Stimulated activated CD8-positive, alpha-beta memory T cell treated with anti-CD3 and anti-CD28 coated beads, Interleukin-2, amount 100 ng/mL, for 48 hours (primary cell): ENCODE data around the gene PEMT.

Experiments used
- DNase-seq, 2 donors: peaks; one replicate each; pipeline ENCODE4 v3.0.0-alpha.2; 2020; ENCODE audit warnings: low read depth in 2 of 2

The PEMT gene

DNA sequence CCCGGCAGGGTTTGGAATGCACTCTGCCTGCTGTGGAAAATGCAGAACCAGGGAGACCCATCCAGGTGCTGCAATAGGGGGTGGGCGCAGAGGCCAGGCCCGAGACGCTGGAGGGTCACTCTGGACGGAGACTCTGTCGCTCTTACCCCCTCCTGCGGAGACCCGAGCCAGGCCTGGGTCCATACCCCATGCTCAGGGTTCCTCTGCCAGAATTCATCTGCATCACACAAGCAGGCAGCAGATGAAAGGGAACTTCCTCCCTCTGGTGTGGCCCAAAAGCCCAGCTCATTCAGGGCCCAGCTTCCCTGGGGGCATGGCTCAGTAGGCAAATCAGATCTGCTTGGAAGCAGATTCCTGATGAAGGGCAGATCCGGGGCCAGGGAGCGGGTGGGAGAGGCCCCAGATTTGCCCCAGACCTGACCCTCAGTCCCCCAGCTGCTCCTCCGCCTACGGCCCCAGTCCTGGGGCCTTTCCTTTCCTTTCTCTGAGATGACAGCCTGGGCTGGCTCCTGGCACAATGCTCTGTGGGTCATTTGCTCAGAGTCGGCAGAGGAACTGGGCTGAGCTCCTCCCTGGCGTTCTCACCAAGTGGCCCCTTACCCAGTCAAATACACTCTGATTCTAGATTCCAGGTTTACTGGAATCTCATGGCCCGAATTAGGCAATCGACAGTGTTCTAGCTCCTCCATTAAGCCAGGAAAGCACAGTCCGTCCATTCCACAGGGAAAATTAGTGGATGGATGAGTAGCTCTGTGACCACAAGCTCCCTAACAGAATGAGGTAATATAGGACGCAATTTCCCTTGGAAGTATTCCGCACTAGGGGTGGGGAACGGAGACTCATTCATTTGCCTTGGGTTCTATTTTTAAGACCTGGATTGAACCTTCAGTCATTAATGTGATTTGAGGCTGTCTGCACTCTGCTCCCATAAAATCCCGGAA, 76.2 kb downstream of the PEMT start:
- no peak for DNase-seq

DNA sequence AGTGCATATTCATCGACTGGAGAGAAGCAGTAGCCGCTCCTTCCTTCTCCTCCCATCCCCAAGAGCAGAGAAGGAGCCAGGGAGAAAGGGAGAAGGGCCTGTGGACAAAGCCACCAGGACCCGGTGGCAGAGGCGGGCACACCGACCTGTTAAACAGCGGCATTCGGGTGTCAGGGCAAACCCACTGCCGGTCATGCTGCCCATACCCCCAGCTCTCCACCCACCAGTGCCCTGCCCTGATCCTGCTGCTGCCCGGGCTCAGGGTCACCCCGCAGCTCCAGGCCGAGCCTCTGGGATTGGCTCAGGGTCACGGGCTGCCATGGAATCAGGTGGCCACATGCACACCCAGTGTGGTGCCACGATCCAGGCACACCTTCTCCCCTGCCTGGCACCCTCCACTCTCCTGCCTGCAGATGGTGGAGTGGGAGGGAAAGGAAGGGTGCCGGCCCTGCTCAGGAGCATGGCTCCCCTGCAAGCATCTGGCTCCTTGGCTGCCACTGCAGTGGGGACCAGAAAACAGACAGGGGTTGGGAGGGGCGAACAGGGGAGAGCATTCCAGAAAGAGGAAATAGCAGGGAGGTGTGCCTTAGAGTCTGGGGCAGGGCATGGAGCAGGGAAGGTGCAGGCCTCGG, 77.0 kb downstream of the PEMT start:
- DNase-seq, result no peak

DNA sequence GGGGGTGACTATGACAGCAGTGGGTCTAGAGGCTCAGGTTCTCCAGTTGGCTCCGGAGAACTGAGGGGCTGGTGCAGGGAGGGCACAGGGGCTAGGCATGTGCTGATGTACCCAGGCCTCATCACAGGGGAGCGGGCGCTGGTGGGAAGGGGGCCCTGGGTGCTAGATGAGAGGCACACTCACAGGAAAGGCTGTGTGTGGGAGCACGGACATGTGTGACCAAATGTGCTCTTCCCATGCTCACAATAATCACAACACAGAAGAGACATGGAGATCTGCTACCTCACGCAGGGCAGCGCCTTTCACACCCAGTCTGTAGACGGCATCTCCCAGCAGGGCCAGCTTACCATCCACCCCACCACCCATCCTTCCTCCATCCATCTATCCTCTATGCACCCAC, 77.9 kb downstream of the PEMT start:
- no peak for DNase-seq

DNA sequence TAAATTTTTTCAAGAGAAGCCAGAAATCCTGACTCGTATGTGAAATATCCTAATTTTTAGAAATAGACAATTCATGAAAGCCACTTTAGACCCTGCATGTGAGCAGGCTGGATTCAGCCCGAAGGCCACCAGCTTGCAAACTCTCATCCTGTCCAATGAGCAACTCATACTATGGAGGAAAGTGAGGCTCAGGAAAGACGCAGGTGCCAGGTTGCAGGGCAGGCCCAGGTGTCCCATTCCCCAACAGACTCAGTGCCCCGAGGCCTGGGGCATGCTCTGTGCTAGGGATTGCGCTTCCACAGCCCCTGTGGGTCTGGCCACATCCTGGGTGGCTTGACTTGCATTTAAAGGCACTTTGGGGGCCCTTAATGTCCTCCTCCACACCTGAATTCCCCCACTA, 78.6 kb downstream of the PEMT start:
- DNase-seq, result no peak

DNA sequence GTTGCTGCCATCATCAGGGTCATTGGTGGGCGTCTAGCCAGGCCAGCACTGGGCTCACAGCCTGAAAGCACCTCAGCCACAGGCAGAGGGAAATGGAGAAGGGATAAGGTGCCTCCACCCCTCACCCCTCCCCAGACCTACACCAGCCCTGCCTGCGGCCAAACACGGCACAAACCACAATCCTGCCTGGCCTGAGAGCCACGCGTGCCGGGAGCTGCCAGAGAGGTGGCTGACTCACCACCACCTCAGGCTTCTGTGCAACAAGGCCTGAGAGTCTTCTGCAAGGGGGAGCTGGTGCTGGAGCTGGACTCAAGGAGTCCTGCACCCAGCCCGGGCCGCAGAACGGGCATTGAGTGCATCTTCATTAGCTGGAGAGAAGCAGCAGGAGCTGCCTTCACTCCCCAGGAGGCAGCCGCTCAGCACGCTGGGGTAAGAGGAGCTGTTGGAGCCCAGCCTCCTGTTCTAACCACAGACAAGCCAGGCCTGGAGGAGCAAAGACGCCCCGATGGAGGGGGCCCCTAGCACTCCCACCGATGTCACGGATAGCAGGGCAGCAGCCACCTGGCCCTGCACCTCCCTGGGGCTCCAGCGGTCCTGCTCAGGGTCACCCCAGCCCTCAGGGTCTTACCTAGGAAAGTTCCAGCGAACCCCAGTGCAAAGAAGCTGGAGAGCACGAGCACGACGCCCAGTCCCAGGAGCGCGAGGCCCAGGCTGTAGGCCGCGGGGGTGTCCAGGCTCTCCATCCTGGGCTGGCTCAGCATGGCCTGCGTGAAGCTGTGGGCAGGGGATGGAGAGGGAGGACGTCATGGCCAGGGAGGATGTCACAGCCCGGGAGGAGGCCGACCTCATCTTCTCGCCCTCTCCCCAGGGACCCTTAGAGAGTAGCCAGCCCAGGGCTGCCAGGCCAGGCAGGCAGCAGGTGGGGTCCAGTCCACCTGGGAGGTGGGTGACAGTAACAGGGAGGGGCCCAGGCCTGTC, 79.3 kb downstream of the PEMT start:
- DNase-seq, result no peak

DNA sequence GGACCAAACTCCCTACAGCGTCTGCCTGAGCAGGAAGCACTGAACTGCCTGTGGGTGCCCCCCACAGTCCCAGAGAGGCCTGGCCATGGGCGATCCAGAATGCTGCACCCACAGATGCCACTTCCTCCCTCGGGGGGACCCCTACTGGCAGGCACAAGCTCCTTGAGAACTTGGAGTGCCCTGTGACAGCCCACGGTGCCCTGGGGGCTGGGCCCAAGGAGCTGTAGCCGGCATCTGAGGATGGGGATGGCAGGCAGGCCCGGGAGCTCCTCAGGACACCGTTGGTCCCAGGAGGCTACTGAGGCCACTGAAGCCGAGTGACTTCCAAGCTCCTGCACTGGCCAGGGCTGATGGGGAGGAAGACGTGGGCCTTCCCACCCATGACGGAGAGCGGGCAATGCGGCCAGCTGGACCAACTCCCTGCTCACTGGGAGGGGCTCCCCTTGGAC, 80.2 kb downstream of the PEMT start:
- no peak for DNase-seq

DNA sequence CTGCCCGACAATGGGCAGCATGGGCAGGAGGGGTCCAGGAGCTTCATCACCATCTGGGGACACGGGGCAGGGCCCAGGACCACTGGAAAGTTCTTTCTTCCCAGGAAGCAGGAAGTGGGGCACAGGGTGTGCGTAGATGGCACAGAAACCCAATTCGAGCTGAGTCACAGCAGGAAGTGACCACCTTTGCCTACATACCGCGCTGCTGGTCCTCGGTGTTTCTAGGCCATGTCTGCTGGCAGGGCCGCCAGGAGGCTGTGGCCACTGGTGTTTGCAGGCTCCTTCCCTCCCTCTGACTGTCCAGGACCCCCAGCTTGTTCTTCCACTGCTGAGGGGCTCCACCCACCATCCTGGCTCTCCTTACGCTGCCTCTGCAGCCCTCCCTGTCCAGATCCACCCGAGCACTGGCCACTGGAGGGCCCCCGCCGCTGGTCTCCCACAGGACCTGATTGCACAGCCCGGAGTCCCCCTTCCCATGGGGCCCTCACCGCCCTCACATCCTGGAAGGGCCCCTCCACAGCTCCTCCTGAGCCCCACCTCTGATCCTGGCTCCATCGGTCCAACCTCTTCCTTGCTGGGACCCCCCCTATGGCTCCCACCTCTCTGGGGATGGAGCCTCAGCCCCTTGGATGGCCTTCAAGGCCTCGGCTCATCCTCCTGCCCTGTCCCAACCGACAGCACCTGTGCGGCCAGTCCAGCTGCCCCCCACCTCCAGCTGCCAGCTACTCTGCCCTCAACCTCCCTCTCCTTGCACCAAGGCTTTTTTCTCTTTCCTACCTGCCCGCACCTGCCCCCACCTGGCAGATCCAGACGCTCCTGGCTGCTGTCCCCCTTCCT, 80.8 kb downstream of the PEMT start:
- no peak for DNase-seq

DNA sequence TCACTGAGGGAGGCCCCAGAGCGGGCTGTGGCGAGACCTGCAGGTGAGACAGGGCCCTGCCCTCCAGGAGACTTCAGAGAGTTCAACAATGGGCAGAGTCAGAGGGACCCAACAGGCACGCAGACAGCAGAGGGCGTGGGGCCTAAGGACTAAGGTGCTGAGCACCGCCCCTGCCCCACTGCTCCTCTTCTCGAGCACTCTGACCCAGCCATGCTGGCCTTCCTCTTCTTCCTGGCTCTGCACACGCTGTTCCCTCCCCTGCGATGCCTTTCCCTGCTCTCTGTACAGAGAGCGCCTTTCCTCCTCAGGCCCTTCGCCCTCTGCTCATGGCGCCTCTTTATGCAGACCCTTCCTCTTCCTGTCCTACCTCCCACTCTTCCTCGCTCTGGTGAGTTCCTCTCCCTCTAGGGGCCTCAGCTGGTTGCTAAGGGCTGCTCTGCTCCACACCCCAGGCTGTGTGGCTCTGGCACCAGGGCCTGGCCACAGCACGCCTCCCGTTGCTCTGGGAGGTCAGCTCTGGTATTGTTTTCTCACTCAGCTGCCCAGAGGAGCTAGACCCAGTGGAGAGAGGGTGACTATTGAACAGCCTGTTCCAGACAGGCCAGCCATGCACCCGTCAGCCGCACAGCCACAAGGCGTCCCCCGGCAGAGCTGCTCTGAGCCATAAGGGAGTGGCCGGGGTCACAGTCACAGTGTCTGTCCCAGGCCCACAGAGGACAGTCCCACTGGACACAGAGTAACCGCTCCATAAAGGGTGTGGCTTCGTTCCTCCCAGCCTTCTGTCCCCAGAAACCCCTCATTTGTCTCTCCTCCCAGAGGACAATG, 81.7 kb downstream of the PEMT start:
- no peak for DNase-seq

DNA sequence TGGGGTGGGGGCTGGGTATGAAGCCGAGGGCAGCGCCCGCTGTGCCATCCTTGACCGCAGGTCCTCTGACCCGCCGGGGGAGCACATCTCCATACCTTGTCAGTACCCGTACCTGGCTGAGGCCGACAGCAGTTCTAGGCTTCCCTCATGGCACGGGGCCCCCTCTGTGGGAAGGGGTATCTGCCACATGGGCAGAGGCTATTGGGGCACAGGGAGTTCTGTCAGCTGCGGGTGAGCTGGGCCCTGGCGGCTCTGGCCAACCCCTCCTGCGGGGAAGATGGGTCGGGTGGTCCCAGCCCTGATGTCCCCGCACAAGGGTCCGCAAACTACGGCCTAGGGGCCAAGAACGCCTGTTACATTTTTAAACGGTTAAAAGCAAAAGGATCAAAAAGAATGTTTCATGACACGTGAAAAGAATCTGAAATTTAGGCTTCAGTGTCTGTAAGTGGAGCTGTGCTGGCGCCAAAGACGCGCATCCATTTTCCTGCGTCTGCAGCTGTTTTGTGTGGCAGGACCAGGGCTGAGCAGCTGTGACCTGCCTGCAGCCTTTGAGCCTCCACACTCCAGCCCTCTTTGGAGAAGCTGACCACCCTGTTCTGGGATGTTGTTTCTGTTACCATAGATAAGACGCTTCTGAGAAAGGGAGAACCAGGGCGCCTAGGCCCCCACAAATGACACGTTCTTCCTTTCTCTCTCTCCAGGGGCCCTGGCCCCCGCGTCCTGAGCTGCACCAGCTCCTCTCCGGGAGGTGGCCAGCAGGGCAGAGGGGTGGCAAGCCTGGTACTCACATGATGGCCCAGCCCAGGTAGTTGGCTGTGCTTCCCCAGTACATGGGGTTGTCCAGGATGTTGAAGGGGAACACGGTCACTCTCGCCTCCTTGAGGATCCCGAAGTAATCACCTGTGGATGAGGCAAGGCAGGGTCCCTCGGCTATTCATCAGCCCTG, 82.6 kb downstream of the PEMT start:
- DNase-seq, result no peak

DNA sequence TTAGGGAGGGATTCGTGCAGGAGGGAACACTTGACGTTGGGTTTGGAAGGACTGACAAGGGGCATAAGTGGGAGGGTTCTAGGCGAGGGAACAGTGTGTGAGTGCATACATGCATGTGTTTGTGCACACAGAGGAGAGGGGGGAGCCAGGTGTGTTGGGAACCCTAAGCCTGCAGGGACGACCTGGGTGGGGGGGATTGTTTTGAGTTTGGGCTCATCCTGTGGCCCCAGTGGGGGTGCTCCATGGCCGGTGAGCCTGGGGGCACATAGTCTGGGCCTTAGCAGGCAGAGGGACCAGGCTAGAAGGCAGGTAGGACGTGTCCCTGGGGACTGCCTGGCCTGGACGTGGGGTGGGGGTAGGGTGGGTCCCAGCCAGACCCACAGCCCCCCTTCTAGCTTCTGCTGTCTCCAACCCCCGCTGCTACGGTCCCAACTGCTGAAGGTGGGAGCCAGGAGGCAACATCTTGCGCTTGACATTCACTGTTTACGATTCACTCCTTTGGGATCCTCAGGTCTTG, 83.4 kb downstream of the PEMT start:
- DNase-seq, result no peak

DNA sequence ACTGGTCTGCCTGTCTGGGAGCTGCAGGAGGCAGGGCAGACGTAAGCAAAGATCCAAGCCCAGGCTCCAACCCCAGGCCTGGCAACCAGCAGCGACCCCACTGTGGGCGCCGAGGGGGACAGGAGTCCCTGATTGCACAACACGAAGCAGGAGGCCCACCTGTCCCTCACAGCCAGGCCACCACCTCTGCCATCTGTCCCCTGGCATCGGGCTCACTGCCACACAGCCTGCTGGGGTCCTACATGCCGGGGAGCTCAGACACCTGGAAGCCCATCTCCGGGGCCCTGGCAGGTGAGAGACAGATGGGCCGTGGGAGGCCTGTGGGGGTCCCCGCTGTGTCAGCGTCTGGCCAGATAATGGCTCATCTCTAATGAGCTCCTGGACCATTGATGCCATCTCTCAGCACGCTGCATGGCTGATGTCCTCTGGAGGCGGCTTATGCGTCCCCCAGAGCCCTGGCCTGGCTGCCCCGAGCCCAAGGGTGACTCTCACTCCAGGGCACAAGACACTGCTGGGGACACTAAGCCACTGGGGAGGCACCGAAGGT, 84.0 kb downstream of the PEMT start:
- no peak for DNase-seq

DNA sequence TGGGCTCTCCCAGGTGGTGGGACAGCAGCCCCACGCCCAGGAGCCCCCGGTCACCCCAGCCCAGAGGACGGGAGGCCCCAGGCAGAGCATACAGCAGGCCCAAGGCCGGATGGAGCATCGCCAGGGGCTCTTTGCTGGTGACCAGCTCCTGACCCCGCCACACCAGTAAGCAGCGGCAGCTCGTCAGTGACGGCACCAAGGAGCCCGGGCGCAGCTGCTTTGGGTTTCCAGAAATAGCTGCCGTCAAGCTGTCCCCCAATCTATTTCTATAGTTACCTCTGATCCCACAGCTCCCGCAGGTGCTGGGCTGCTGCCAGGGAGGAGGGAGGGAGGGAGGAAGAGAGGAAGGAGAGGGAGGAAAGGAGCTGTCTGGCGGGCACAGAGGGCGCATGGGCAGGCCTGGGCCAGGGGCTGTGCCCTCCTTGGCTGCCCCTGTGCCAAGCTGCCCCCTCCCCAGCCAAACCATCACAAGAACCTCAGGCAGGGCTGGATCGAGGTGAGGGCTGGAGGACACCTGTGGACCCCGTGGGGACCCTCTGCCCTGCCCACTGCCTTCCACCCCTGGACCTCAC, 84.5 kb downstream of the PEMT start:
- no peak for DNase-seq

DNA sequence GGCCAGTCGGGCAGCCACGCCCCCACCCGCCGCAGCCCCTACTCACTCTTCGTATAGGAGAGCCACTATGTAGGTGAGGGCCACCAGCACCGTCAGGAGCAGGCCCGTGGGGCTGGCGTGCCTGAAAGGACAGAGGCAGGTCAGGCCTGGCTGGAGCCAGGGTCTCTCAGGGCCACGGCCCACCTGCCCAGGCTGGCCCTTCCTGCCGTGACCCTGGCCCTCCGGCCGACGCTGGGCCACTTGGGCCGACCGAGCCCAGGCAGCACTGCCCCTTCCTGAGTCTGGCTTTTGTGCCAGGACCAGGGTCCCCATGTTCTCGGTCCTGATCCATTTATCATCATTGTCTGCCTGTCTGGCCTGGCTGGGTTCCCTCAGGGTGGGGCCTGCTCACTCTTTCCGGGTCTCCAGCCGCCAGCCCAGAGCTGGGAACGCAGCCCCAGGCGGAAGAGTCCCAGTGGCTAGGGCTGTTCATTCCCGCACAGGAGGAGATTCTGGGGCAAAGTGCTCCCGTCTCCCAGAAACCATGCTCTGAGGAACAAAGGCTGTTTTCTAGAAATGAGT, 85.2 kb downstream of the PEMT start:
- DNase-seq, result no peak

DNA sequence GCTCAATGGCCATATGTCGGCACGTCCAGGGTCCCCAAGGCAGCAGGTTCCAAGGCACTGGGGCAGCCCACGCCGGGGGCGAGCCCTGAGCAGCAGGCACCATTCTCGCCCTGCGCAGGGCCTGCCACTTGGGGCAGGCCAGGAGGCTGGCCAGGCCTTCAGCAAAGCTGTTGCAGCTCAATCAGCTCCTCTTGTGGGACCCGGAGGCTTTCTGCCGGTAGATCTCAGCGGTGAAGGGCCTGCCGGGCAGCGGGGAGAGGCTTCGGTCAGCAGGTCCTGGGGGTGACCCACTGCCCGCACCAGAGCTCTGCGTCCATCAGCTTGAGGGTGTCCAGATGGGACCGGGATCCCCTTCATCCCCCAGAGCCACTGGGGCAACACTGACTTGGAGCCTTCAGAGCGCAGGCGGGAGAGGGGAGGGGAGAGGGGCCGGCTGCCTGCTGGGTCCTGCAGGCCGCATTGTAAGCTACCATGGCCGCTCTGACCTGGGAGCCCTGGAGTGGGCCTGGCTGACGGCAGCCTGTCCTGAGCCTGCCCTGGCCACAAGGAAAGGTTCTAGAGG, 85.8 kb downstream of the PEMT start:
- no peak for DNase-seq

DNA sequence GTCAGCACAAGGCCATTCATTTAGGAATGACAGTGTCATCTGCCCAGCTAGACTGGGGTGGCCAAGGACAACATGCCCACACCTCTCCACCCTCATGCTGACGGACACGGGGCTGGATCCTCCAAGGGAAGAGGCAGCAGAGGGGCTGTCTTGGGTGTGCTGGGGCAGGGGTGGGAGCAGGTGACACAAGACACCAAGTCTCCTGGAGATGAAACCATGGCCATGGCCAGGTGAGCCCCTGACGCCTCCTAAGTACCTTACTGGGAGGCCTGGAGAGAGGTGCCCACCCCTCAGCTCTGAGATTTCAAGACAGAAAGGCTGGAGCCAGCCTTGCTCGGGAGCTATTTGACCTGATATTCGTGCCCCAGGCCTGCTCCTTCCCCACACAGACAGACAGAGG, 86.4 kb downstream of the PEMT start:
- DNase-seq, result no peak

DNA sequence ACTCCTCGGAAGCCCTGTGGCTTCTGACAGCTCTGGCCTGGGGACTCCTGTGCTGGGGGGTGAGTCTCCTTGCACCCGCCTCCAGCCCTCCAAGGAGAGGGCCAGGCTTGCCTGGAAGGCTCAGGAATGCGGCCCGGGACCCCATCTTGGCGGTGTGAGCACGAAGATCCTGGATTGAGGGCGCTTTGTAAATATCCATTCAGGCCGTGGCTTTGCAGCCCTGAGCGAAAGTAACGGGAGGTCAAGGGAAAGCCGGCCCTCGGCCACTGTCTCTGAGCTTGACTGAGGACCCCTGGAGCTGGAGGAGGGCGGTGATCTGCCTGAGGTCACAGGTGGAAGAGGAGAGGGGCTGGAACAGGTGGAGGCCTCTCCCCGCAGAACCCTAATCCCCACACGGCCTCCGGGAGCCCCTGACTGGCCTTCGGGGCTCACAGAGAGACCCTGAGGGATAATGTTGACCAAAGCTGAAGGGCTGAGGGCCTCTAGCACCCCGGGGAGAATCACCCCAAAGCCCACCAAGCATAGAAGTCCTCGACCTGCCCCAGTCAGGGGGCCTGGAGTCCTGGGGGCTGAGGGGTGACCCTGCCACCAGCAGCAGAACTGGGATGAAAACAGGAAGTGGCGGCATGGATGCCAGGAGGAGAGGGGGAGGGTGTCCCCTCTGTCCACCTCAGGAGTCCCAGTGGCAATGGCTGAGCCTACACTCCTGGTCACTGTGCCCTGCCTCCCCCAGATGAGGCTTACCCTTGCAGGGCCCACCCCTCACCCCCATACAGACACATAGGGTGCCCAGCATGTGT, 87.0 kb downstream of the PEMT start:
- no peak for DNase-seq
